NOMO-1 treated with DMSO at 0.1 percent for 48 hours (cell line): ENCODE results near the gene CNOT4.

ENCODE experiments used
- DNase-seq: peaks from one replicate; lab custom pipeline; 2025; ENCODE audit not compliant: unreplicated experiment; lab: John Stamatoyannopoulos, UW

CNOT4 gene

GRCh38 chr7:135509839-135510591, at the start of gene CNOT4:
Gene CNOT4 (minus strand): TSS chr7:135510102. CDS start chr7:135438331, 71,771 bp downstream.
- DNase-seq: peak; percentile 82

GRCh38 chr7:135558881-135559280, 49.0 kb upstream of the CNOT4 start:
- no peak for DNase-seq

GRCh38 chr7:135558337-135558767, 48.5 kb upstream of the CNOT4 start:
- DNase-seq: peak; percentile 56

- DNase-seq: peak; percentile 60
Measured at GRCh38 chr7:135557455-135558336, 47.8 kb upstream of the CNOT4 start, which contains the start of gene NUP205. Gene NUP205 (plus strand): TSS chr7:135557917. CDS start chr7:135557945, 28 bp downstream.

GRCh38 chr7:135553346-135553745, 43.4 kb upstream of the CNOT4 start:
- no peak for DNase-seq

- no peak for DNase-seq
Measured at GRCh38 chr7:135552148-135552547, 42.2 kb upstream of the CNOT4 start.

GRCh38 chr7:135550196-135550595, 40.3 kb upstream of the CNOT4 start:
- DNase-seq: no peak

GRCh38 chr7:135541029-135541428, 31.1 kb upstream of the CNOT4 start:
- DNase-seq: no peak

- DNase-seq: no peak
Measured at GRCh38 chr7:135539629-135540028, 29.7 kb upstream of the CNOT4 start.

- no peak for DNase-seq
Measured at GRCh38 chr7:135538376-135538775, 28.5 kb upstream of the CNOT4 start.

GRCh38 chr7:135537905-135538304, 28.0 kb upstream of the CNOT4 start:
- DNase-seq: peak; percentile 43

- DNase-seq: no peak
Measured at GRCh38 chr7:135537453-135537852, 27.6 kb upstream of the CNOT4 start.

- peak; percentile 46 for DNase-seq
Measured at GRCh38 chr7:135536150-135536549, 26.2 kb upstream of the CNOT4 start.

- no peak for DNase-seq
Measured at GRCh38 chr7:135527025-135527424, 17.1 kb upstream of the CNOT4 start.

- no peak for DNase-seq
Measured at GRCh38 chr7:135525426-135525825, 15.5 kb upstream of the CNOT4 start.

GRCh38 chr7:135523146-135523545, 13.2 kb upstream of the CNOT4 start:
- no peak for DNase-seq

- no peak for DNase-seq
Measured at GRCh38 chr7:135522509-135522908, 12.6 kb upstream of the CNOT4 start.

- DNase-seq: no peak
Measured at GRCh38 chr7:135519871-135520270, 10.0 kb upstream of the CNOT4 start.

GRCh38 chr7:135519233-135519688, 9.4 kb upstream of the CNOT4 start:
- DNase-seq: no peak

GRCh38 chr7:135518748-135519147, 8.8 kb upstream of the CNOT4 start:
- no peak for DNase-seq

GRCh38 chr7:135517060-135517459, 7.2 kb upstream of the CNOT4 start:
- DNase-seq: no peak

- no peak for DNase-seq
Measured at GRCh38 chr7:135514856-135515255, 5.0 kb upstream of the CNOT4 start.
